ENCODE data around the gene NR3C2.

GRCh38 chr4:148429206-148429605, 13.0 kb downstream of the NR3C2 start:
- TF ChIP-seq CTCF (IDR thresholded peaks at IDR 0.05 in 2 of 3, conservative IDR thresholded peaks at IDR 0.05 in 1 of 3; ENCODE audit: borderline replicate concordance in 1 of 3, insufficient read depth in 1 of 3, low read depth in 2 of 3, low read length in 2 of 3) (no peak), EZH2 (IDR thresholded peaks at IDR 0.05) (no peak), REST (IDR thresholded peaks at IDR 0.05; ENCODE audit: low read depth) (no peak), POLR2A (IDR thresholded peaks at IDR 0.05; ENCODE audit: borderline replicate concordance, extremely low read depth, insufficient read depth, insufficient read length) (no peak), POLR2AphosphoS5 (IDR thresholded peaks at IDR 0.05; ENCODE audit: low read depth, low read length) (no peak), ZBTB33 (IDR thresholded peaks at IDR 0.05; ENCODE audit: extremely low read depth, insufficient replicate concordance, low read length) (no peak), EZH2phosphoT487 (IDR thresholded peaks at IDR 0.05; ENCODE audit: borderline replicate concordance) (no peak), CEBPB (IDR thresholded peaks at IDR 0.05; ENCODE audit: low read depth) (no peak), SP1 (IDR thresholded peaks at IDR 0.05; ENCODE audit: low read depth) (no peak), RAD21 (IDR thresholded peaks at IDR 0.05; ENCODE audit: low read depth) (no peak), ELF1 (IDR thresholded peaks at IDR 0.05; ENCODE audit: borderline replicate concordance, low read depth) (no peak)
